Raji (cell line): ENCODE measurements around the gene RHBDF1.

Experiments
- POLR2A ChIP-seq: IDR thresholded peaks from 2 replicates; pipeline ENCODE4 v1.6.1; 2011; ENCODE audit warnings: low read depth, low read length, control low read depth; ENCODE audit not compliant: insufficient read depth

RHBDF1 gene

GRCh38 chr16:72561-73548 is at the start of gene RHBDF1:
RHBDF1 (minus strand) TSS chr16:72631; CDS start chr16:65015, 7,616 bp downstream.
- no peak for TF ChIP-seq POLR2A

- TF ChIP-seq POLR2A = no peak
Measured at GRCh38 chr16:120756-121155, 48.3 kb upstream of the RHBDF1 start.

GRCh38 chr16:119835-120491 is 47.5 kb upstream of the RHBDF1 start:
- TF ChIP-seq POLR2A = no peak

- no peak for TF ChIP-seq POLR2A
Measured at GRCh38 chr16:119295-119694, 46.9 kb upstream of the RHBDF1 start.

GRCh38 chr16:118857-119256 is 46.4 kb upstream of the RHBDF1 start:
- no peak for TF ChIP-seq POLR2A

GRCh38 chr16:117379-118365 is 45.2 kb upstream of the RHBDF1 start:
- TF ChIP-seq POLR2A = no peak

GRCh38 chr16:116015-116414 is 43.6 kb upstream of the RHBDF1 start:
- TF ChIP-seq POLR2A = no peak

- no peak for TF ChIP-seq POLR2A
Measured at GRCh38 chr16:114327-114726, 41.9 kb upstream of the RHBDF1 start.

GRCh38 chr16:112153-112840 is 39.9 kb upstream of the RHBDF1 start:
- TF ChIP-seq POLR2A = no peak

GRCh38 chr16:106623-107324 is 34.3 kb upstream of the RHBDF1 start:
- no peak for TF ChIP-seq POLR2A

GRCh38 chr16:105521-105920 is 33.1 kb upstream of the RHBDF1 start:
- no peak for TF ChIP-seq POLR2A

GRCh38 chr16:104928-105327 is 32.5 kb upstream of the RHBDF1 start:
- TF ChIP-seq POLR2A = no peak

- no peak for TF ChIP-seq POLR2A
Measured at GRCh38 chr16:104355-104754, 31.9 kb upstream of the RHBDF1 start.
